GM12865 (cell line): ENCODE results near the gene ZNF8.

Experiments used
- DNase-seq: peaks from one replicate; pipeline ENCODE4 v3.0.0; 2010; ENCODE audit warnings: low read depth
- H3K4me3 ChIP-seq: 2 replicates; pipeline ENCODE4 v1.5.1; 2011; ENCODE audit warnings: mild to moderate bottlenecking, low read depth, low read length, control low read depth
- TF ChIP-seq, protein P1 (sequence below): IDR thresholded peaks from 2 replicates; pipeline ENCODE4 v1.5.1; 2011; ENCODE audit warnings: low read length, control low read depth, low read depth, inconsistent platforms; ENCODE audit not compliant: insufficient read depth; ENCODE audit errors: missing control alignments

Gene ZNF8

DNA sequence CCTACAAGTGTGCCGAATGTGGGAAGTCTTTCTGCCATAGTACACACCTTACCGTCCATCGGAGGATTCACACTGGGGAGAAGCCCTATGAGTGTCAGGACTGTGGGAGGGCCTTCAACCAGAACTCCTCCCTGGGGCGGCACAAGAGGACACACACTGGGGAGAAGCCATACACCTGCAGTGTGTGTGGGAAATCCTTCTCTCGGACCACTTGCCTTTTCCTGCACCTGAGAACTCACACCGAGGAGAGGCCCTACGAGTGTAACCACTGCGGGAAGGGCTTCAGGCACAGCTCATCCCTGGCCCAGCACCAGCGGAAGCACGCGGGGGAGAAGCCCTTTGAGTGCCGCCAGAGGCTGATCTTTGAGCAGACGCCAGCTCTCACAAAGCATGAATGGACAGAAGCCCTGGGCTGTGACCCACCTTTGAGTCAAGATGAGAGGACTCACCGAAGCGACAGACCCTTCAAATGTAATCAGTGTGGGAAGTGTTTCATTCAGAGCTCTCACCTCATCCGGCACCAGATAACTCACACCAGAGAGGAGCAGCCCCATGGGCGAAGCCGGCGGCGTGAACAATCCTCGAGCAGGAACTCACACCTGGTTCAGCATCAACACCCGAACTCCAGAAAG lies 16.1 kb downstream of the ZNF8 start:
- no peak for DNase-seq
- TF ChIP-seq, protein P1, sequence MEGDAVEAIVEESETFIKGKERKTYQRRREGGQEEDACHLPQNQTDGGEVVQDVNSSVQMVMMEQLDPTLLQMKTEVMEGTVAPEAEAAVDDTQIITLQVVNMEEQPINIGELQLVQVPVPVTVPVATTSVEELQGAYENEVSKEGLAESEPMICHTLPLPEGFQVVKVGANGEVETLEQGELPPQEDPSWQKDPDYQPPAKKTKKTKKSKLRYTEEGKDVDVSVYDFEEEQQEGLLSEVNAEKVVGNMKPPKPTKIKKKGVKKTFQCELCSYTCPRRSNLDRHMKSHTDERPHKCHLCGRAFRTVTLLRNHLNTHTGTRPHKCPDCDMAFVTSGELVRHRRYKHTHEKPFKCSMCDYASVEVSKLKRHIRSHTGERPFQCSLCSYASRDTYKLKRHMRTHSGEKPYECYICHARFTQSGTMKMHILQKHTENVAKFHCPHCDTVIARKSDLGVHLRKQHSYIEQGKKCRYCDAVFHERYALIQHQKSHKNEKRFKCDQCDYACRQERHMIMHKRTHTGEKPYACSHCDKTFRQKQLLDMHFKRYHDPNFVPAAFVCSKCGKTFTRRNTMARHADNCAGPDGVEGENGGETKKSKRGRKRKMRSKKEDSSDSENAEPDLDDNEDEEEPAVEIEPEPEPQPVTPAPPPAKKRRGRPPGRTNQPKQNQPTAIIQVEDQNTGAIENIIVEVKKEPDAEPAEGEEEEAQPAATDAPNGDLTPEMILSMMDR, result no peak
- H3K4me3 ChIP-seq, result no peak overlapping the region

DNA sequence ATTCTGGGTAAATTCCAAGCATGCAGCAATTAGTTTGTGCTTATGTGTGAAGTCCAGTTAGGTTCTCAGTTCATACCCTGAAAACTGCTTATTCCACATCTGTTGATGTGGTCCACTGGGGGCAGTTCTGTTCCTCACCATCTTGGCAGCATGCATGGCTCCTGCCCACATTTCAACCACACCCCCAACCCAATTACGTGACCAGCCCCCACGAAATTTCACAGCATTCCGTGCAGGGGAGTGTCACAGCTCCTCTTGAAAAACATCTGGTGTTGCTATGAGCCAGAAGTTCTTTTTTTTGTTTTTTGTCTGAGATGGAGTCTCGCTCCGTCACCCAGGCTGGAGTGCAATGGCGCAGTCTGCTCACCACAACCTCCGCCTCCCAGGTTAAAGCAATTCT lies 17.3 kb downstream of the ZNF8 start:
- DNase-seq, result no peak
- TF ChIP-seq, protein P1, result no peak
- H3K4me3 ChIP-seq, result no peak overlapping the region

DNA sequence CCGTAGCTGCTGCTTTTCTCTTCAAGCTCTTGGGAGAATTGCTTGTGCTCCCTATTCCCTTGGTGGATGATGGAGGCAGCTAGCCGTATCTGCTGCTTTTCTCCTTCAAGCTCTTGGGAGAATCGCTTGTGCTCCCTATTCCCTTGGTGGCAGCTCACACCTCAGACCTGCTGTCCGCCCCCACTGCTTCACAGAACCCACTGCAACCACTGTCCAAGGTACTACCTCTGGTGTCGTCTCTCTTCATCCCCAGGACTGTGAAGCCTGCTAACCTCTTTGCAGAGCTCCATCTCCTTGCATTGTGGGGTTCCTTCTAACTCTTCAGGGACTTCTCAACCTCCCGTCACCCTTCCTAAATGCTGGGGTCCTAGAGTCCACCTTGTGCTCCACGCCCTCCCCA lies 21.9 kb downstream of the ZNF8 start:
- TF ChIP-seq, protein P1, result no peak
- DNase-seq, result no peak
- no peak overlapping the region for H3K4me3 ChIP-seq

DNA sequence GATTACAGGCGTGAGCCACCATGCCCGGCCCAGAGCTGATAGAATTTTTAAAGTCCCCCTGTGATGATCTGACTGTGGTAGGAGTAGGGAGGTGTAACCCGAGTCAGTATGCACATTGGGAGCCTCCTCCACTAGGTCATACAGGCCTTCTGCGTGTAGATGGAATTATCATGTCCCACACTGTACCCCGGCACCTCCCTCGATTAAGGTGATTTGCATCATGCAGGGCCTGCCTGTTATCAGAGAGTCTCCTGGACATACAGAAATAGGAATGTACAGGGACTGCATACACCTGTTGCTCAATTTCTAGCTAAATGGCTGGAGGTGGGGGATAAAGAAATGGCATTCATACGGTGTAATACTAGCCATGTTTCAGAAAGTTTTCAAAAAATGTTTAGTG lies 25.5 kb downstream of the ZNF8 start:
- no peak for DNase-seq
- no peak overlapping the region for H3K4me3 ChIP-seq
- TF ChIP-seq, protein P1, result no peak

DNA sequence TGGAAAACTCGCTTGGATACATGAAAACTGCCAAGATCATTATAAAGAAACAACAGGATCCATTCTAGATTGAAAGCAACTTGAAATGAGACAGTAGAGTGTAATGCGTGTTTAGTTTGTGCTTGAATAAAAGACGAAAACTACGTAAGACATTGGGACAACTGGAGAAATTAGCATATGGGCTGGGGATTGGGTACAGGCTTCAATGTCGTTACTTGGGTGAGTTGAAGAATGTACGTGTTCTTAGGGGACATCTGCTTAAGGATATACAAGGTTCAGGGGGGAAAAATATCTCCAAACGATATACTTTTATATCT lies 26.0 kb downstream of the ZNF8 start:
- DNase-seq, result no peak
- TF ChIP-seq, protein P1, result no peak
- H3K4me3 ChIP-seq, result peak overlapping the region; percentile 80

DNA sequence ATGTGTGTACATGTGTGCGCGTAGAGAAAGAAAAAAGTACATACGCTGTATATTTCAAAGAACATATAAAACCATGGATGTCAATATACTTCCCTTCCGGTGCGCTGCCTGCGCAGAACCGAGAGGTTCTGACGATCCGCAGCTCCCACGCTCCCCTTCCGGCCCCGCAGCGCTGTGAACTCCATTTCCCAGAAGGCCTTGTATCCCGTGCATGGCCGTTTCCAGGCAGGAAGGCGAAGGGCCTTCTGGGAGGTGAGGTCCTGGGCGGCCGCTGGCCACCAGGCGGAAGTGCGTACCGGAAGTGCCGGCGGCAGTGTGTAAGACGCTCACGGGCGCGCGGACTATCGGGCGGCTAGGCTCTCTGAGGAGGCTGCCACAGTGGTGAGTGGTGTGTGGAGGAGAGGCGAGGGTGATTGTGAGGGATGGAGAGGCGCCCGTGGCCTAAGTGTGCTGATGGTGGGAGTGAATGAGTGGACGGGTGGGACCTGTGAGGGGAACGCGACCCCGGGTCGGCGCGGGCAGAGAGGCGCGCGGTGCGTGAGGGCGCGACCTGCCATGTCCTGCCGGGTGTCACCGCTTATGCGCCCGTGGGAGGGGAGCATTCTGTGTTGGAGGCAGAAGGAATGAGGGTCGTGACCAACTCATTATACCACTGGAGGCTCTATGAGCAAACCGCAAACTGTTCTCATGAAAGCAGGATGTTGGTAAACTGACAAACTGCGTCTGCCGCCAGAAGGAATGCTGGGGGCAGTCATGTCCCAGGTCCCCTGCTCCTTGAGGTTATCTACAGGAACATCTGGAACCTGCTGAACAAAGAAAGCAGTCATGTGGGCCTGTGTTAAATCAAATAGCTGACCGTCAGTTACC lies 26.5 kb downstream of the ZNF8 start, which contains the start of gene ERVK3-1:
TSS of gene ERVK3-1 (plus strand) at position 313 of the 867 bp plus-strand sequence. CDS start 6,792 bp downstream, outside the sequence.
- TF ChIP-seq, protein P1, result no peak
- peak; percentile 99 for DNase-seq
- H3K4me3 ChIP-seq, result peak within 1 kb of the TSS; percentile 80

DNA sequence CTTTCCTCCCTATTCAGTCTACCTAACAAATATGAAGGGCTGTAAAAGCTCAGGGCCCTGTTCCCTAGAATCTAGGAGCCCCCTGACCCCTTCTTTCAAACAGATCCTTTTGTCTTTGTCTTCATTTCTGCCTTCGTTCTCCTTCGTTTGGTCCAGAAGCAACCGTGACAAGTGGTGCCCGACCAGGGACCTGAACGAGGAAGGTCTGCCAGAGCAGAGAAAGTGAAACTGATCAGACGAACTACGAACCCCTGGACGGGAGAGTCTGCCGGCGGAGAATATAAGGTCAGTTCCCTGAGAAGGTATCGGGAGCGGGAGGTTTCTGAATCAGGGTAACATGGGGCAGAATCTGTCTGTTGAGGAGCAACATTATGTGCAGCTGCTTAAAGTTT lies 27.2 kb downstream of the ZNF8 start:
- DNase-seq, result peak; percentile 52
- TF ChIP-seq, protein P1, result no peak
- H3K4me3 ChIP-seq, result peak overlapping the region; percentile 80
